Measurements from ENCODE around the gene GINS3.
A peak's percentile ranks its signal among the peaks of the same experiment; 100 is the strongest.
"Not testable (repeated sequence)": the region's sequence is repeated elsewhere in the genome, so short reads cannot be mapped to it uniquely, and the experiment has no call there.

Gene GINS3

GRCh38 chr16:58402796-58403195 is 10.5 kb downstream of the GINS3 start:
- in situ Hi-C loops (cut with HindIII; ENCODE audit: low sequenced_read_pairs) = no loop called here
- no peak for TF ChIP-seq CTCF (IDR thresholded peaks at IDR 0.05; ENCODE audit: low read depth, low read length)

GRCh38 chr16:58409316-58409973 is 17.2 kb downstream of the GINS3 start:
- H3K4me3 ChIP-seq (ENCODE audit: low read depth, low read length) = no peak overlapping the region
- peak; percentile 81 for DNase-seq (ENCODE audit: low read depth, low spot score)
- in situ Hi-C loops (cut with HindIII; ENCODE audit: low sequenced_read_pairs) = no loop called here
- no peak for TF ChIP-seq CTCF (IDR thresholded peaks at IDR 0.05; ENCODE audit: low read depth, low read length)

More at GRCh38 chr16:58402796-58403195, 10.5 kb downstream of the GINS3 start:
- no peak overlapping the region for H3K4me3 ChIP-seq (ENCODE audit: low read depth, low read length)
- DNase-seq (ENCODE audit: low read depth, low spot score) = no peak

DNA sequence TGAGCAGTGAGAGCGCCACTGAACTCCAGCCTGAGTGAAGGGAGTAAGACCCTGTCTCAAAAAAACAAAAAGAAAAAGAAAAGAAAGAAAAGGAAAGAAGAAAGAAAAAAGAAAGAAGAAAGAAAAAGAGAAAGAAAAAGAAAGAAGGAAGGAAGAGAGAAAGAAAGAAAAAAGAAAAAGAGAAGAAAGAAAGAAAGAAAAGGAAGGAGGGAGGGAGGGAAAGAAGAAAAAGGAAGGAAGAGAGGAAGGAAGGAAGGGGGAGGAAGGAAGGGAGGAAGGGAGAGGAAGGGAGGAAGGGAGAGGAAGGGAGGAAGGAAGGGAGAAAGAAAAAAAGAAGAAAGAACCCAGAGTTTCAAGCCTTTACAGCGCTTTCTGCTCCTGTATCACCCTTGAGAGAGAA is 19.1 kb downstream of the GINS3 start:
- no peak for DNase-seq (ENCODE audit: low read depth, low spot score)
- in situ Hi-C loops (cut with HindIII; ENCODE audit: low sequenced_read_pairs) = no loop called here
- TF ChIP-seq CTCF (IDR thresholded peaks at IDR 0.05; ENCODE audit: low read depth, low read length) = no peak
- no peak overlapping the region for H3K4me3 ChIP-seq (ENCODE audit: low read depth, low read length)

- H3K4me3 ChIP-seq (ENCODE audit: low read depth, low read length) = no peak overlapping the region
- DNase-seq (ENCODE audit: low read depth, low spot score) = no peak
- TF ChIP-seq CTCF (IDR thresholded peaks at IDR 0.05; ENCODE audit: low read depth, low read length) = no peak
- in situ Hi-C loops (cut with HindIII; ENCODE audit: low sequenced_read_pairs) = no loop called here
These were observed 19.7 kb downstream of the GINS3 start for GRCh38 chr16:58411736-58412614.

GRCh38 chr16:58412615-58412970 is 20.3 kb downstream of the GINS3 start:
- in situ Hi-C loops (cut with HindIII; ENCODE audit: low sequenced_read_pairs); DNase-seq (ENCODE audit: low read depth, low spot score); H3K4me3 ChIP-seq (ENCODE audit: low read depth, low read length): not testable (repeated sequence)

DNA sequence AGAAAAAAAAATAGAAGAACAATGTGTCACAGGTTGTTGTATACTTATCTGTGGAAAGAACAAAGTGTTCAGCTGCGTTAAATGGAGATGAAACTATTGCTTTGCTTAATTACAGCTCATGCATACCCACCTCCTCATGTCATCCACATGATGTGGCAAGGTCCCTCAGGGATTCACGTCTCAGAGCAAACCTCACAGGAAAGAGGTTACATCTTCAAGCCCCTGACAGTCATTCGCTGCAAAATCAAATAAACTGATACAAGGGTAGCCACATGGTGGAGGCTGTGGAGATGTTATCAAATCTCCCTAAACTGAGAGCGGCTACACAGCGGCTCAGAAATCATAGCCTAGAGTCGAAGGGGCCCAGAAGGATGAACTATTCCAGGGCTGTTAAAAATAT is 21.1 kb downstream of the GINS3 start:
- TF ChIP-seq CTCF (IDR thresholded peaks at IDR 0.05; ENCODE audit: low read depth, low read length) = no peak
- in situ Hi-C loops (cut with HindIII; ENCODE audit: low sequenced_read_pairs) = no loop called here
- H3K4me3 ChIP-seq (ENCODE audit: low read depth, low read length) = no peak overlapping the region
- DNase-seq (ENCODE audit: low read depth, low spot score) = no peak

GRCh38 chr16:58415003-58415402 is 22.7 kb downstream of the GINS3 start:
- no peak overlapping the region for H3K4me3 ChIP-seq (ENCODE audit: low read depth, low read length)
- DNase-seq (ENCODE audit: low read depth, low spot score) = peak; percentile 10
- no peak for TF ChIP-seq CTCF (IDR thresholded peaks at IDR 0.05; ENCODE audit: low read depth, low read length)
- in situ Hi-C loops (cut with HindIII; ENCODE audit: low sequenced_read_pairs) = no loop called here

DNA sequence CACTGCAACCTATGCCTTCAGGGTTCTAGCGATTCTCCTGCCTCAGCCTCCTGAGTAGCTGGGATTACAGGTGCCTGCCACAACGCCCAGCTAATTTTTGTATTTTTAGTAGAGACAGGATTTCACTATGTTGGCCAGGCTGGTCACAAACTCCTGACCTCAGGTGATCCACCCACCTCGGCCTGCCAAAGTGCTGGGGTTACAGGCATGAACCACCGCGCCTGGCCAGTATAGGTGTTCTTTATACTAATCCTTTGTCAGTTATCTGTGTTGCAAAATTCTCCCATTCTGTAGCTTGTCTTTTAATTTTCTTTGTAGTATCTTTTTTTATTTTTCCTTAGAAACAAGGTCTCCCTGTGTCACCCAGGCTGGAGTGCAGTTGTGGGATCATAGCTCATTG is 23.7 kb downstream of the GINS3 start:
- H3K4me3 ChIP-seq (ENCODE audit: low read depth, low read length); in situ Hi-C loops (cut with HindIII; ENCODE audit: low sequenced_read_pairs); DNase-seq (ENCODE audit: low read depth, low spot score): not testable (repeated sequence)

Measured in astrocyte of the spinal cord (primary cell).